HG03469 (cell line): Measurements from ENCODE around the gene GCLC.

ENCODE experiments used
- ATAC-seq: cut with Tn5 transposase; IDR thresholded peaks from one replicate; pipeline ENCODE4 v1.9.1; 2021; ENCODE audit warnings: mild to moderate bottlenecking, moderate library complexity, moderate number of reproducible peaks; ENCODE audit not compliant: unreplicated experiment

The GCLC gene

GRCh38 chr6:53527249-53527765, 17.6 kb downstream of the GCLC start:
- ATAC-seq: no peak

DNA sequence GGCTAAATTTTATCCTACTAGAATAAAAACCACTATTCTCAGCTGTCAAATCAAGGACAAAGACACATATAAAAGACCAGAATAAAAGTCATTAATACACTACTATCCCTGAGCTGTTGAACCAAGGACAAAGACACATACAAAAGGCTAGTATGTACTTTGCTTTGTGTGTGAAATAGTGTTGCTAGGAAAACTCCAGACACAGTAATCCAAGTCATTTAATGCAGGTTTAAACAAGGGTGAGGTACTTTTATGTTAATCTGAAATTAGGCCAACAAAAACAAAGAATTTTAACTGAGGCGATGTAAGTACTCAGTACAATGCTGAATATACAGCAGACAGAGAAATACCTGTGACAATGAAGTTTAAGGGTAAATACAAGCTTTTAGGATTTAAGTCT, 18.9 kb downstream of the GCLC start:
- no peak for ATAC-seq

DNA sequence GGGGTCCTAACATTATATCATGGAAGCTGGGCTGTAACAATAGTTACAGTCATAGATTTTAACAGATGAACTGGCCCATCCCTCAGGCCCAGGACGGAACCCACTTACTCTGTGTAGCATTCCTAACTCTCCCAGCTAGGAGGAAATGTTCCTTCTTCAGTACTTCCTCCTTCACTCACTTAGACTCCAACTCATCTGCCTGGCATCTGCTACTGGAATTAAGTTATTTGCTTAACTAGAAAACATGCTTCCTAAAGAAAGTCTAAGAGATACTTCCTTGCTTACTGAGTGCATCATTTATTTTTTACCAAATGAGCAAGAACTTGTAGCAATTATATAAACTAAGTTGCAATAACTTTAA, 20.5 kb downstream of the GCLC start:
- ATAC-seq: no peak

GRCh38 chr6:53523511-53524454, 21.1 kb downstream of the GCLC start:
- ATAC-seq: no peak

DNA sequence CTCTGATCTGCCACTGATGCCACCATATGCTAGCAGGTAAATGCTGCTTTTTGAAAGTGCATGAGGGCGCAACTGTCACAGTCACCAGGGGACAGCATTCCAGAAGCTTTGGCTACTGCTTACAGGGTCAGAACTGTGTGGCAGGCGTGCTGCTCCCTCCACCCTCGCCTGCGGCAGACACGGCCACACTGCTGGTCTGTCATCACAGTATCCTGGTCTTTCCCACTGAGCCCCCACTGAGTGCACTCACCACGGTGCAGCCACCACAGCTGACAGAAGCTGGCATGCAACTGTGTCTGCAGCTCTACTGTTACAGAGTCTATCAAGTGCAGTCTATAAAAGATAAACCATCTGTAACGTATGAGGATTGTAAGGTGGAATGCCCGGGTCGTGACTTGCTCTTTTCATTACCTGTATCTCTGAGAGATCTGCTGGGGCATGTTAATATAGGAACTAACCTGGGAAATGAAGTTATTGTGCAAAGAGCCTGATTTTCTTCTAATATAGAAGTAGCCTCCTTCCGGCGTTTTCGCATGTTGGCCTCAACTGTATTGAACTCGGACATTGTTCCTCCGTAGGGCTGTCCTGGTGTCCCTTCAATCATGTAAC, 24.5 kb downstream of the GCLC start:
- ATAC-seq: no peak

GRCh38 chr6:53518862-53519261, 26.0 kb downstream of the GCLC start:
- ATAC-seq: no peak

- ATAC-seq: no peak
Observed at GRCh38 chr6:53517021-53517420, 27.9 kb downstream of the GCLC start.

GRCh38 chr6:53514677-53515076, 30.2 kb downstream of the GCLC start:
- no peak for ATAC-seq

DNA sequence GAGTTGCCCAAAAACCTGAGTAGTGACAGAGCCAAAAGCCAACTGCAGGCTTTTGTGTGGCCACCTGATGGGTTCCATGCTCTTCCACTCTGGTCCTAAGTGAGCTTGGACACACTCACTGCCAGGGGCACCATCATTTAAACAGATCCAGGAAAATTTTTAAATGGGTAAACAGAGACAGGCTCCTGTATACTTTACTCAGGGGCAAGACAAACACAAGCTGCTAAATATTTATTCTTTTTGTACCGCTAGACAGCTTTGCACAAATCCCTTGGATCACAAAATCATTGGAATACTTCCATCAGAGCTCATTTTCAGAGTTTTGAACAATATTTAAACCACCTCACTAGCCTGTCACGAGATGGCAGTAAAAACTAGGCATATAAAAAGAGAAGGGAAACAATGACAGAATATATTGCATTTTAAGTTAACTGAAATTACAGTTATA, 31.4 kb downstream of the GCLC start:
- no peak for ATAC-seq

DNA sequence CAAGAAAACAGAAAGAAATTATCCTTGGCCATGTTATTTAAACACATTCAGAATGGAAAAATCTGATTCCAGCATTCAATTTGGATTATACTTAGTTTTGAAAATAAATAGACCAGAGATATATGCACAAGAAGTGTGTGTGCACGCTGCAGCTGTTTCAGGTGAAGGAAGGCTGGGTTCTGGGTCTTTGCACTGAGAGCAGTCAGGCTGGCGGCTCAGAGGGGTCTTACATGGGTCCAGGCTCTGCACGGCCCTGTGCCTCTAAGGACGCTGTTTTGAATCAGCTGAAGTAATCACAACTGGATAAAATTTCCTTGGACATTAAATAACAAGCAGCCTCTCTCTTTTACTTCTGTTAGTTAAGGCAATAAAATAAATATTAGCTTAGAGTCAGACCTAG, 31.8 kb downstream of the GCLC start:
- no peak for ATAC-seq

DNA sequence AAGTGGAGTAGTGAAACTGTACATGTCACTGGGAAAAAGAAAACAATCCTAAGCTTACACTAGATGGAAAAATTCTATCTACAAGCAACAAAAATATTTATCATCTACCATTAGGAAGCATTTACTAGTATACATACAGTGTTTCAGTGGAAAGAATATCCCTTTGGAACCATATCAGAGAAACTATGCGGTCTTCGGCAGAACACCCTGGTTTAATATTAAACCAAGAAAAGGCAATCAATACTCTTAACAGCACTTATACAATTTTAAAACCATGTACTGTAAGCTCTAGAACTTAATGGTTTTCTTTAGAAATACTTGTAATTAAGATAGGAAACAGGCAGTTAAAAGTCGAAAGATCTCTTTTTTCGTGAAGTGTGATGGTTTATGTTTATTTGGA, 32.3 kb downstream of the GCLC start:
- no peak for ATAC-seq

- ATAC-seq: no peak
Observed at GRCh38 chr6:53510746-53511145, 34.2 kb downstream of the GCLC start.

DNA sequence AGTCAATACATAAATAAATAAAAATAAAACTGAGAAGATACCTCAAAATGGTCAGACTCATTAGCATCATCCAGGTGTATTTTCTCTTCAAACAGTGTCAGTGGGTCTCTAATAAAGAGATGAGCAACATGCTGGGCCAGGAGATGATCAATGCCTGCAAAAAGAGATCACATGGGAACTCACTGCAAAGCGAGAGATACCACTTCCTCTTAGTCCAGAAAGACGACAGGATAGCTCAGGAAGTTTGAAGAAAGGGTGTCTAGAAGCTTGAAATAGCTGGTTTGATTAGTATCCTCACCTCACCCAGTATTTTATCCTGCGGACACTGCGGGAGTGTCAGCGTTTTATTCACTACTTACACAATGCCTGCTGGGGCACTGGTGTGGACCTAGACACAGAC, 38.0 kb downstream of the GCLC start:
- no peak for ATAC-seq

DNA sequence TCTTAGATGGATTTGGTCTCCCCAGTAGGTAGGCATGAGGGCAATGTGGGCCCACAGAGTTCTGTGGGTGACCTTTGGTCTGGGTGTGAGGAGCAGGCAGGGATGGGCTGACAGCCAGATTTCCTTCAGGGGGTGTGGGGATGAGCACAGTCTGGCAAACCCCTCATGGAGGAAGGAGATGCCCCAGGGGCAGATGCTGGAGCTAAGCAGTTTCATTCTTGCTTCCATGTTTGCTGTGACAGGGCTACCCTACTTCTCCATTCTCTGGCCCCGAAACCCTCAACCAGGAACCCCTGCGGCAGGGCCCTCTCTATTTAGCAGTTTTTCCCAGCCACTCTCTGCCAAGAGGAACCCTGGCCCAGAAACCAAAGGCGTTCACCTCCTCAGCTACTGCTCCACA, 40.4 kb downstream of the GCLC start:
- ATAC-seq: no peak

DNA sequence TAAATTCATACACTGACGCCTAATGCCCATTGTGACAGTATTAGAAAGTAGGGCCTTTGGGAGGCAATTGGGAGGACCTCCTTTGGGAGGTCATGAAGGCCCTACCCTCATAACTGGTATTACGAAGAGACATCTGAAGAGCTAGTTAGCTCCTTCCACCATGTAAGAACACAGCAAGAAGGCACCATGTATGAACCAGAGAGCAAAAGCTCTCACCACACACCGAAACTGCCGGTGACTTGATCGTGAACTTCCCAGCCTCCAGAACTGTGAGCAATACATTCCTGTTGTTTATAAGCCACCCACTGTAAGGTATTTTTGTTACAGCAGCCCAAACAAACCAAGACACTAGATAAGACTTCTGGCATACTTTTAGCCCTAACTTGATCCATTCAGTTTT, 41.8 kb downstream of the GCLC start:
- ATAC-seq: no peak

DNA sequence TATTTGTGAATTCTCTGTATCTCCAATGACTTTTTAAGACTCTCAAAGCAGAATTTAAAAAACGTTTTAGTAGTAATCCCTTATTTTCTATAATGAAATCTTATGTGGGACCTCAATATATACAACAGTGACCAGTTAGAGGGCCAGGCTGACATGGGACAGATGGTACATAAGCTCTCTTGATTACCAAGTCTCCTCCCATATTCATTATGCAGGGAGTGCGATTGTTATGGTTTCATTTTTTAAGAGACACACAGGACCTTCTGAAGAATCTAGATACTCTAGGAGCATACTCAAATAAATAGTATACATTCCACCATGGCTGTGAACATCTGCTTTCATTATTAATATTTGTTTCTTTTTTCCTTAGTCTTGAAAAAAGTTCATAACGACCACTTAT, 43.5 kb downstream of the GCLC start:
- ATAC-seq: no peak

GRCh38 chr6:53500095-53500494, 44.8 kb downstream of the GCLC start:
- no peak for ATAC-seq

DNA sequence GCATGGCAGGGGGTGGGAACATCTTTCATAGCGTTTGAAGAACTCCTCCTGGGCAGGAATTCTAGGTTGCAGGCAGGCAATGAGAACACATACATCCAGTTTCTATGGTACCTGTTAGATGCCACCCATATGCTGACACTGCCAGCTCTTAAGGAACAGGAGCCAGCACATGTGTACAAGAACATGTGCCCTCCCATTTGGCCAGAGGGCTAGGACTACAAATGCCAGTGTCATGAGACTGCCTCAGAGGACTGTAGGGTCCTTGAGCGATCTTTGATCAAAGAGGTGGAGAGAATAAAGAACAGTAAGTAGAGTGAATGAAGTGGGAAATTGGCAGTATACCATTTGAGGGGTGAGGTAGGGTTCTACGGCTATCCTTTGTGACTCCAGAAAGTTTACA, 45.8 kb downstream of the GCLC start:
- no peak for ATAC-seq

DNA sequence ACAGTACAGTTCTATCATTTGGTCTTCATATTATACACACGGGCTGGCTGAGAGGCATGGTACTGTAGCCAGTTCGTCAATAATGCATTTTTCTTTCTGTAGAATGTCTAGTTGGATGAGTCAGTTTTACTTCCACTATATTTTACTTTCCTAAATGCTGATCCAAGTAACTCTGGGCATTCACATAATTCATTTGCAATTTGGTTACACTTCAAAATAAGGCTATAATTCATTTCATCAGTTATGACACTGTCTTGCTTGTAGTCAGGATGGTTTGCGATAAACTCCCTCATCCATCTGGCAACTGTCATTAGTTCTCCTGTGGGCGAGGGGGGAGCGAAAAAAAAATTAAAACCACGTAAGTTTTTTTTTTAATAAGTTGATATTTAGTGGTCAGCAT, 46.3 kb downstream of the GCLC start:
- ATAC-seq: no peak

- no peak for ATAC-seq
Observed at GRCh38 chr6:53497905-53498304, 47.0 kb downstream of the GCLC start.

DNA sequence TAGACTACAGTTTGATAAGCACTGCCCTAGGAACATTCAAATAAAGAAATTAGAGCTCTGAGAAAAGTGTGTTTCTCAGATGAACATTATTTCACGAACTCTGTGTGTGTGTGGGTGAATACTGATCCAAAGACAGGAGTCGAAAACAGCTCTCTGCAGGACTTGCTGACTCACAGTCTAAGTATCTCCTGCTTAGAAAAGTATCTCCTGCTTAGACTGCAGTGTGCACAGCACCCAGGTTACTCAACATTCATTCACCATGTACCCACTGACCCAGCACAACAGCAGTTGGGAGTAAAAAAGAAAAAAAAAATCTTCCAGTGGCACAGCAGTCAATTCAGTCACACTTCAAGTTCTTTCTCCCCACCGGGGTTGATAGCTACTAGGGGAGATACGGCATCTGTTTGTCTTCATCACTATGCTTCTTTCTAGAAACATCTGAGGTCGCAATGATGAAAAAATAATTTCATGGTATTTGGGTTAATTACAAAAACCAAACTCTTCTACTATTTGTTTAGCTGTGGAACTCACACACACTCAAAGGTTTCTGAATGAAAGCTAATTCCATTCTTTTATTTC, 48.0 kb downstream of the GCLC start:
- ATAC-seq: no peak
